HFF-Myc (cell line): ENCODE results near the gene HOXB8.

Experiments used
- DNase-seq: peaks from one replicate; pipeline ENCODE4 v3.0.0-alpha.2; 2011; ENCODE audit warnings: low read depth; ENCODE audit errors: extremely low read depth
- H3K4me3 ChIP-seq: replicated peaks from 2 replicates; pipeline ENCODE4 v1.5.1; 2011; ENCODE audit warnings: low read depth, mild to moderate bottlenecking, control low read depth, low read length
- CTCF ChIP-seq: IDR thresholded peaks from 2 replicates; pipeline ENCODE4 v1.5.1; 2012; ENCODE audit warnings: mild to moderate bottlenecking, low read depth, low read length, control low read depth; ENCODE audit errors: missing control alignments

Gene HOXB8

GRCh38 chr17:48577330-48577945, 37.7 kb downstream of the HOXB8 start:
- peak overlapping the region; percentile 31 for H3K4me3 ChIP-seq
- no peak for DNase-seq
- TF ChIP-seq CTCF, result no peak

GRCh38 chr17:48576479-48577309, 38.4 kb downstream of the HOXB8 start:
- no peak for TF ChIP-seq CTCF
- no peak for DNase-seq
- H3K4me3 ChIP-seq, result peak overlapping the region; percentile 31

GRCh38 chr17:48575673-48576478, 39.2 kb downstream of the HOXB8 start:
- no peak for DNase-seq
- TF ChIP-seq CTCF, result no peak
- H3K4me3 ChIP-seq, result no peak overlapping the region

GRCh38 chr17:48575066-48575582, 40.0 kb downstream of the HOXB8 start:
- no peak overlapping the region for H3K4me3 ChIP-seq
- DNase-seq, result no peak

GRCh38 chr17:48574505-48575065, 40.5 kb downstream of the HOXB8 start:
- DNase-seq, result no peak
- H3K4me3 ChIP-seq, result no peak overlapping the region

More at GRCh38 chr17:48575066-48575582, 40.0 kb downstream of the HOXB8 start:
- TF ChIP-seq CTCF, result no peak

More at GRCh38 chr17:48574505-48575065, 40.5 kb downstream of the HOXB8 start:
- no peak for TF ChIP-seq CTCF
